Sigmoid colon (tissue), 7 donors: ENCODE data around the gene UROC1. TPM values are rescaled to one million over a fixed set of nuclear protein-coding genes. Genes with fewer than 3 reads are reported as not detected.

ENCODE experiments used
- DNase-seq: peaks from one replicate; pipeline ENCODE4 v3.0.0-alpha.2; 2019
- H3K27ac ChIP-seq, 4 donors: fragments of 200-600 bp; sonication (generic); one replicate each; pipeline ENCODE4 v1.5.1; 2016 to 2019; ENCODE audit warnings: mild to moderate bottlenecking in 1 of 4
- H3K27me3 ChIP-seq, 3 donors: fragments of 200-600 bp; sonication (generic); one replicate each; pipeline ENCODE4 v1.5.1; 2019; ENCODE audit warnings: mild to moderate bottlenecking in 1 of 3
- H3K36me3 ChIP-seq, 4 donors: fragments of 200-600 bp; sonication (generic); one replicate each; pipeline ENCODE4 v1.5.1; 2016 to 2019
- H3K4me1 ChIP-seq, 4 donors: fragments of 200-600 bp; sonication (generic); one replicate each; pipeline ENCODE4 v1.5.1; 2017 to 2019
- H3K4me3 ChIP-seq, 4 donors: fragments of 200-600 bp; sonication (generic); one replicate each; pipeline ENCODE4 v1.5.1; 2017 to 2019; ENCODE audit warnings: mild to moderate bottlenecking in 2 of 4, moderate library complexity in 1 of 4
- H3K9me3 ChIP-seq, 4 donors: fragments of 200-600 bp in 3 of 4; sonication (generic) in 3 of 4; one replicate each; pipeline versions ENCODE4 v1.5.1 to v1.6.1; 2013 to 2019
- CTCF ChIP-seq, 4 experiments: fragments of 450-650 bp in 3 of 4; fragments of 200-600 bp in 1 of 4; IDR thresholded peaks; one replicate each; pipeline ENCODE4 v1.5.1; 2016 to 2019; ENCODE audit warnings: antibody characterized with exemption in 4 of 4, mild to moderate bottlenecking in 3 of 4, moderate library complexity in 2 of 4
- EP300 ChIP-seq, 4 donors: sonication (generic); formaldehyde crosslinking; IDR thresholded peaks; one replicate each; pipeline ENCODE4 v1.6.1; 2017; ENCODE audit warnings: antibody characterized with exemption in 4 of 4
- POLR2A ChIP-seq, 2 donors: fragments of 450-650 bp; IDR thresholded peaks; one replicate each; pipeline ENCODE4 v1.6.1; 2016; ENCODE audit warnings: antibody characterized with exemption in 2 of 2, mild to moderate bottlenecking in 2 of 2, moderate library complexity in 2 of 2
- POLR2AphosphoS5 ChIP-seq, 4 donors: sonication (generic); formaldehyde crosslinking; IDR thresholded peaks; one replicate each; pipeline ENCODE4 v1.6.1; 2017; ENCODE audit warnings: antibody characterized with exemption in 4 of 4
- WGBS, 2 donors: extraction: QIAGEN DNeasy Blood & Tissue Kit; methylation state at CpG; one replicate each; pipeline ENCODE4 v1.1.7; 2013; 5-methylcytosine and 5-hydroxymethylcytosine counted together
- intact Hi-C: fragments of 100-400 bp; cut with DNase I; formaldehyde crosslinking; loops from one replicate; pipeline ENCODE4 v1.15.1; 2023
- polyA plus RNA-seq, 3 donors: library from polyadenylated mRNA; stranded (reverse); fragments of 200-250 nt; gene quantifications; one replicate each; pipeline ENCODE4 v1.2.3, GENCODE V29; 2013
- total RNA-seq, 4 donors: library from RNA; depleted of rRNA; stranded (reverse); fragments of >200 nt; gene quantifications; one replicate each; pipeline ENCODE4 v1.1.0, GENCODE V29; 2016
- donor health status: healthy with polysubstance abuse.
- donor health status: Bipolar disorder and iron deficiency.
- donor health status: healthy.

The UROC1 gene
- total and polyA plus RNA-seq, 7 donors, result 0.03 TPM; not detected in 6

GRCh38 chr3:126478581-126479310 is 38.8 kb downstream of the UROC1 start:
- no peak for TF ChIP-seq POLR2AphosphoS5 (IDR thresholded peaks at IDR 0.05)
- no peak for TF ChIP-seq POLR2A (IDR thresholded peaks at IDR 0.05)
- no peak for TF ChIP-seq EP300 (IDR thresholded peaks at IDR 0.05)
- TF ChIP-seq CTCF (IDR thresholded peaks at IDR 0.05), result no peak
- DNase-seq, result no peak
- H3K27ac ChIP-seq, result no peak overlapping the region
- 97% methylated on average over 14 of the region's 14 CpGs for WGBS, 2 donors
- H3K9me3 ChIP-seq, result no peaks in the 10 kb centered on the region
- H3K27me3 ChIP-seq, result no peaks in the 10 kb centered on the region
- intact Hi-C loops, result loop anchor here (5.0 kb wide), 3 partner anchors 91 to 396 kb away; partner anchors contain the start of gene SLC41A3
- H3K36me3 ChIP-seq, result no peaks in the 10 kb centered on the region
- H3K4me3 ChIP-seq, result no peak overlapping the region
- peaks cover 0 to 23% (median 18%) of the 10 kb centered on the region in 4 donors for H3K4me1 ChIP-seq

GRCh38 chr3:126477061-126477380 is 40.6 kb downstream of the UROC1 start:
- peaks cover 0 to 40% (median 35%) of the 10 kb centered on the region in 4 donors for H3K4me1 ChIP-seq
- no peak overlapping the region for H3K4me3 ChIP-seq
- DNase-seq, result no peak
- intact Hi-C loops, result loop anchor here (5.0 kb wide), 3 partner anchors 90 to 395 kb away; partner anchors contain the start of gene SLC41A3
- no peaks in the 10 kb centered on the region for H3K27me3 ChIP-seq
- WGBS, 2 donors, result 66 to 73% methylated on average over 4 of the region's 4 CpGs
- no peak for TF ChIP-seq POLR2AphosphoS5 (IDR thresholded peaks at IDR 0.05)
- TF ChIP-seq EP300 (IDR thresholded peaks at IDR 0.05), result no peak
- no peak for TF ChIP-seq POLR2A (IDR thresholded peaks at IDR 0.05)
- no peak for TF ChIP-seq CTCF (IDR thresholded peaks at IDR 0.05)
- H3K9me3 ChIP-seq, result no peaks in the 10 kb centered on the region
- H3K27ac ChIP-seq, result peak overlapping the region in 3 of 4 donors; percentile 80 to 96 (median 94)
- H3K36me3 ChIP-seq, result peaks cover 0 to under 1% (median 0%) of the 10 kb centered on the region in 4 donors

GRCh38 chr3:126476166-126477060 is 41.2 kb downstream of the UROC1 start:
- no peak for TF ChIP-seq EP300 (IDR thresholded peaks at IDR 0.05)
- TF ChIP-seq POLR2A (IDR thresholded peaks at IDR 0.05), result peak; percentile 52 to 68
- TF ChIP-seq POLR2AphosphoS5 (IDR thresholded peaks at IDR 0.05), result peak; percentile 86 to 95 (median 88)
- no peaks in the 10 kb centered on the region for H3K9me3 ChIP-seq
- peak overlapping the region; percentile 80 to 96 (median 90) for H3K27ac ChIP-seq
- H3K27me3 ChIP-seq, result no peaks in the 10 kb centered on the region
- intact Hi-C loops, result loop anchor here (5.0 kb wide), 3 partner anchors 89 to 394 kb away; partner anchors contain the start of gene SLC41A3
- WGBS, 2 donors, result 8 to 11% methylated on average over 61 to 66 of the region's 66 CpGs
- peaks cover 0 to 6% (median under 1%) of the 10 kb centered on the region in 4 donors for H3K36me3 ChIP-seq
- H3K4me3 ChIP-seq, result peak overlapping the region; percentile 46 to 77 (median 68)
- DNase-seq, result no peak
- peaks cover 0 to 47% (median 41%) of the 10 kb centered on the region in 4 donors for H3K4me1 ChIP-seq

GRCh38 chr3:126475413-126476114 is 42.0 kb downstream of the UROC1 start, which contains the start of gene ZXDC:
TSS of gene ZXDC (minus strand) at chr3:126475891. CDS start at chr3:126475865, 26 bp downstream.
- Histone ChIP-seq H3K4me3 (peak within 1 kb of the TSS; percentile 46 to 84 (median 73)), H3K9me3 (no peaks in the 10 kb centered on the region), H3K36me3 (peaks cover 2 to 15% (median 6%) of the 10 kb centered on the region in 4 donors), H3K27me3 (no peaks in the 10 kb centered on the region), H3K27ac (peak within 1 kb of the TSS; percentile 88 to 96 (median 94)), H3K4me1 (peaks cover 0 to 54% (median 47%) of the 10 kb centered on the region in 4 donors)
- intact Hi-C loops, result loop anchor here (5.0 kb wide), 3 partner anchors 88 to 393 kb away; partner anchors contain the start of gene SLC41A3
- 0 to 1% methylated on average over 112 of the region's 112 CpGs for WGBS, 2 donors
- no peak for TF ChIP-seq CTCF (IDR thresholded peaks at IDR 0.05)
- peak; percentile 47 to 71 (median 68) for TF ChIP-seq POLR2AphosphoS5 (IDR thresholded peaks at IDR 0.05)
- peak; percentile 97 for DNase-seq
